HL-60 (cell line): ENCODE data around the gene IFRD1.
A peak's percentile ranks its signal among the peaks of the same experiment; 100 is the strongest.

Source experiments
- DNase-seq, 2 experiments: peaks; one replicate each; pipeline ENCODE4 v3.0.0-alpha.2; 2010 to 2020; ENCODE audit warnings: low read depth in 1 of 2, low spot score in 1 of 2
- H3K27ac ChIP-seq: fragments of 250-450 bp; sonication (Bioruptor Pico); replicated peaks from 2 replicates; pipeline ENCODE4 v1.5.1; 2020; ENCODE audit warnings: mild to moderate bottlenecking, moderate library complexity
- H3K27me3 ChIP-seq: fragments of 250-450 bp; sonication (Bioruptor Pico); 2 replicates; pipeline ENCODE4 v1.5.1; 2021; ENCODE audit warnings: mild to moderate bottlenecking, moderate library complexity; ENCODE audit not compliant: insufficient read depth, poor library complexity, severe bottlenecking
- H3K4me3 ChIP-seq: replicated peaks from 2 replicates; pipeline ENCODE4 v1.5.1; 2011; ENCODE audit warnings: mild to moderate bottlenecking, control low read depth, low read length; ENCODE audit not compliant: insufficient read depth
- CTCF ChIP-seq: IDR thresholded peaks from one replicate; pipeline ENCODE4 v1.5.1; 2011; ENCODE audit warnings: low read length, control low read depth, inconsistent platforms; ENCODE audit not compliant: insufficient read depth
- GABPA ChIP-seq: IDR thresholded peaks from 2 replicates; pipeline ENCODE4 v1.6.1; 2012; ENCODE audit warnings: low read depth
- POLR2AphosphoS5 ChIP-seq: IDR thresholded peaks from 2 replicates; pipeline ENCODE4 v1.6.1; 2012; ENCODE audit warnings: low read depth
- REST ChIP-seq: IDR thresholded peaks from 2 replicates; pipeline ENCODE4 v1.6.1; 2012; ENCODE audit warnings: low read depth; ENCODE audit not compliant: insufficient replicate concordance
- SPI1 ChIP-seq: IDR thresholded peaks from 2 replicates; pipeline ENCODE4 v1.6.1; 2012; ENCODE audit warnings: low read depth, mild to moderate bottlenecking, borderline replicate concordance

IFRD1 gene

GRCh38 chr7:112420236-112420861 is 29.9 kb upstream of the IFRD1 start:
- peak overlapping the region; percentile 84; the same call in 1 of the 2 replicates for H3K27ac ChIP-seq
- no peak overlapping the region for H3K4me3 ChIP-seq
- DNase-seq: no peak
- TF ChIP-seq POLR2AphosphoS5 (no peak), CTCF (no peak), REST (no peak), SPI1 (no peak), GABPA (no peak)
- H3K27me3 ChIP-seq: no peaks in the 10 kb centered on the region

DNA sequence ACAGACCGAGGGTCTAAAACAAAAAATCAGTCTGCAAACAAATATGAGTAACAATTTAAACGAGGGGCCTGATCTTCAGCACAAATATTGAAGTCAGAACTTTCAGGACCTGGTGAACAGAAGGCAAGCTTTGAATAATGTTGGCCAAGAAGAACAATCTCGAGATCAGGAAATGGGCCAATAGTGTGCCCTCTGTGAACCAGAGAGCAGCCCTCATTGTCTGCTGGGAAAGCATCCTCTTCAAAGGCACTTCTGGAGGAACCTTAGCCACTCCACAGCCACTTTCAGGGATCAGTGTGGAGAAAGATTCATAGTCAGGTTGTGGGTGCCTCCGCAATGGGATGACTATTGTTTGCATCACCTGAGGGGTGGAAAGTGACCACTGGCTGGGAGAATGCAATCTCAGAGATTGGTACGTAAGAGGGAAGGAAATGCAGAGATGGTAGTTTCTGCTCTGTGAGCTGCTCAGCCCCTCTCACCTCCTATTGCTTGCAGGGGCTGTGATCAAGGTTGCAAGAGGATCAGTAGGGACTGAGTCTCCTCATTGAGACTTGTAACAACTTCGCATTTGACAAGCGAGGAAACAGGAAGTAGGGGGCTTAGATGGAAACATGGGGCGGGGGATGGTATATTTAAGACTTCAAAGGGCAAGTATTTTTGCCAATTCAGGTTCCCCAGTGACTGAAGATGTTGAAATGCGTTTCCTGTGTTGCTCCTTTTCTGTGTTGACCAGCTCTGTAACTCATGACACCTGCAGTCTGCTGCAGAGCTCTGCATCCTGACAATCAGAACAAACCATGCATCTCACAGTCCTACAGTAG is 28.4 kb upstream of the IFRD1 start:
- no peaks in the 10 kb centered on the region for H3K27me3 ChIP-seq
- DNase-seq: peak; percentile 83 to 86
- no peak overlapping the region for H3K4me3 ChIP-seq
- TF ChIP-seq POLR2AphosphoS5 (0 out of 2 replicates have a peak, but pooled peaks have one; percentile 41), REST (no peak), SPI1 (peak; percentile 55; the same call in 1 of the 2 replicates)
- peak overlapping the region; percentile 84 for H3K27ac ChIP-seq

GRCh38 chr7:112422842-112423496 is 27.3 kb upstream of the IFRD1 start:
- Histone ChIP-seq H3K4me3 (no peak overlapping the region), H3K27ac (peak overlapping the region; percentile 84), H3K27me3 (no peaks in the 10 kb centered on the region)
- peak; percentile 84 to 91 for DNase-seq
- no peak for TF ChIP-seq REST
- no peak; the same call in 1 of the 2 replicates for TF ChIP-seq SPI1
- no peak for TF ChIP-seq POLR2AphosphoS5
- no peak for TF ChIP-seq GABPA
- TF ChIP-seq CTCF: no peak
